Fibroblast of lung (primary cell): Measurements from ENCODE around the gene AQP9.

Experiments used
- CTCF ChIP-seq, 2 donors: IDR thresholded peaks in 1 of 2; conservative IDR thresholded peaks in 1 of 2; 1 replicate in 1 of 2; 2 replicates in 1 of 2; pipeline ENCODE4 v1.5.1; 2011 to 2012; ENCODE audit warnings: low read length in 2 of 2, control low read depth in 1 of 2, inconsistent platforms in 1 of 2, low read depth in 1 of 2, mild to moderate bottlenecking in 1 of 2
- EZH2 ChIP-seq: IDR thresholded peaks from 2 replicates; pipeline ENCODE4 v1.5.1; 2012; ENCODE audit warnings: low read length, control low read depth, mild to moderate bottlenecking; ENCODE audit errors: missing control alignments

GRCh38 chr15:58154769-58155168 is 16.6 kb downstream of the AQP9 start:
- TF ChIP-seq CTCF (conservative IDR thresholded peaks at IDR 0.05 in 1 of 2, IDR thresholded peaks at IDR 0.05 in 1 of 2; ENCODE audit: low read depth in 1 of 2, low read length in 2 of 2) (no peak), EZH2 (no peak)
